Skeletal muscle tissue (tissue), 5 donors: ENCODE measurements around the gene LASP1. TPM values are rescaled to one million over a fixed set of nuclear protein-coding genes. Genes with fewer than 3 reads are reported as not detected.

Source experiments
- H3K27ac ChIP-seq: one replicate; pipeline ENCODE4 v1.7.0; 2013; ENCODE audit warnings: mild to moderate bottlenecking, low read depth, low read length, inconsistent platforms
- H3K27me3 ChIP-seq, 3 donors: one replicate each; pipeline ENCODE4 v1.7.0; 2013; ENCODE audit warnings: low read length in 3 of 3; ENCODE audit not compliant: control insufficient read depth in 3 of 3, insufficient read depth in 3 of 3
- H3K36me3 ChIP-seq, 3 donors: one replicate each; pipeline ENCODE4 v1.7.0; 2013; ENCODE audit warnings: low read length in 3 of 3; ENCODE audit not compliant: control insufficient read depth in 3 of 3, insufficient read depth in 3 of 3
- H3K4me1 ChIP-seq, 3 donors: one replicate each; pipeline ENCODE4 v1.7.0; 2013; ENCODE audit warnings: low read length in 3 of 3, mild to moderate bottlenecking in 3 of 3; ENCODE audit not compliant: control insufficient read depth in 3 of 3, insufficient read depth in 3 of 3
- H3K4me3 ChIP-seq, 3 donors: one replicate each; pipeline ENCODE4 v1.7.0; 2013; ENCODE audit warnings: low read length in 3 of 3
- H3K9ac ChIP-seq, 3 donors: one replicate each; pipeline ENCODE4 v1.7.0; 2013; ENCODE audit warnings: low read length in 3 of 3, mild to moderate bottlenecking in 3 of 3, moderate library complexity in 2 of 3, low read depth in 1 of 3
- H3K9me3 ChIP-seq, 3 donors: one replicate each; pipeline ENCODE4 v1.7.0; 2013; ENCODE audit warnings: low read length in 3 of 3; ENCODE audit not compliant: control insufficient read depth in 3 of 3
- small RNA-seq: library from RNA; depleted of rRNA; stranded (forward); fragments of <200 nt; gene quantifications from one replicate; pipeline ENCODE3, GENCODE V24; 2014
- total RNA-seq: library from RNA; depleted of rRNA; stranded (reverse); fragments of >200 nt; gene quantifications from one replicate; pipeline ENCODE4 v1.2.3, GENCODE V29; 2014
- donor health status: Osteomylitis.

The LASP1 gene
- total RNA-seq, 1 donor from 2014 or later = 37.1 TPM

GRCh38 chr17:38970804-38971203 is 100.9 kb downstream of the LASP1 start:
- no peaks in the 10 kb centered on the region for H3K36me3 ChIP-seq
- no peaks in the 10 kb centered on the region for H3K9me3 ChIP-seq
- H3K9ac ChIP-seq = no peak overlapping the region
- H3K27ac ChIP-seq = no peak overlapping the region
- peaks cover 0 to 4% (median 0%) of the 10 kb centered on the region in 3 donors for H3K27me3 ChIP-seq
- peaks cover 0 to 4% (median 3%) of the 10 kb centered on the region in 3 donors for H3K4me1 ChIP-seq
- no peak overlapping the region for H3K4me3 ChIP-seq

Small RNA genes within 50 kb of the gene (small RNA-seq; reads per million reads assigned to genes)
- gene MIR4727 (0.14 reads per million), gene MIR6779 (not detected), gene SNORA21 (not detected), gene SNORA21B (not detected)

Other genes with a start within 250 kb of the LASP1 start
- 0.52 TPM for gene EPOP, start 195.1 kb upstream of the LASP1 start, total RNA-seq
- 16.2 TPM for gene MLLT6, start 164.8 kb upstream of the LASP1 start, total RNA-seq
- 3.1 TPM for gene CISD3, start 139.7 kb upstream of the LASP1 start, total RNA-seq
- 3.1 TPM for gene PCGF2, start 121.7 kb upstream of the LASP1 start, total RNA-seq
- 156 TPM for gene PSMB3, start 117.3 kb upstream of the LASP1 start, total RNA-seq
- 37.6 TPM for gene PIP4K2B, start 70.5 kb upstream of the LASP1 start, total RNA-seq
- gene CWC25, start 44.7 kb upstream of the LASP1 start, total RNA-seq = 12.0 TPM
- 2,779 TPM for gene RPL23, start 16.3 kb upstream of the LASP1 start, total RNA-seq
- gene FBXO47, start 97.3 kb downstream of the LASP1 start, total RNA-seq = not detected